Subcutaneous adipose tissue (tissue), 4 donors: ENCODE measurements around the gene GABRG3. TPM values are rescaled to one million over a fixed set of nuclear protein-coding genes. Genes with fewer than 3 reads are reported as not detected.

Experiments used
- total RNA-seq, 4 donors: library from RNA; depleted of rRNA; stranded (reverse); fragments of >200 nt; gene quantifications; one replicate each; pipeline ENCODE4 v1.1.0, GENCODE V29; 2016
- TF ChIP-seq, protein P1 (sequence below): fragments of 450-650 bp; IDR thresholded peaks from one replicate; pipeline ENCODE4 v1.5.1; 2016; ENCODE audit warnings: low read depth, mild to moderate bottlenecking, control low read depth, antibody characterized with exemption, moderate library complexity

The GABRG3 gene
- total RNA-seq = not detected

GRCh38 chr15:26970712-26971210 lies at the start of gene GABRG3:
Gene GABRG3, plus strand, starts transcription at chr15:26971181.
- TF ChIP-seq, protein P1, sequence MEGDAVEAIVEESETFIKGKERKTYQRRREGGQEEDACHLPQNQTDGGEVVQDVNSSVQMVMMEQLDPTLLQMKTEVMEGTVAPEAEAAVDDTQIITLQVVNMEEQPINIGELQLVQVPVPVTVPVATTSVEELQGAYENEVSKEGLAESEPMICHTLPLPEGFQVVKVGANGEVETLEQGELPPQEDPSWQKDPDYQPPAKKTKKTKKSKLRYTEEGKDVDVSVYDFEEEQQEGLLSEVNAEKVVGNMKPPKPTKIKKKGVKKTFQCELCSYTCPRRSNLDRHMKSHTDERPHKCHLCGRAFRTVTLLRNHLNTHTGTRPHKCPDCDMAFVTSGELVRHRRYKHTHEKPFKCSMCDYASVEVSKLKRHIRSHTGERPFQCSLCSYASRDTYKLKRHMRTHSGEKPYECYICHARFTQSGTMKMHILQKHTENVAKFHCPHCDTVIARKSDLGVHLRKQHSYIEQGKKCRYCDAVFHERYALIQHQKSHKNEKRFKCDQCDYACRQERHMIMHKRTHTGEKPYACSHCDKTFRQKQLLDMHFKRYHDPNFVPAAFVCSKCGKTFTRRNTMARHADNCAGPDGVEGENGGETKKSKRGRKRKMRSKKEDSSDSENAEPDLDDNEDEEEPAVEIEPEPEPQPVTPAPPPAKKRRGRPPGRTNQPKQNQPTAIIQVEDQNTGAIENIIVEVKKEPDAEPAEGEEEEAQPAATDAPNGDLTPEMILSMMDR = no peak

GRCh38 chr15:26921433-26921832 lies 49.5 kb upstream of the GABRG3 start:
- TF ChIP-seq, protein P1 = no peak

GRCh38 chr15:26926081-26926480 lies 44.9 kb upstream of the GABRG3 start:
- TF ChIP-seq, protein P1 = no peak

GRCh38 chr15:26928051-26928450 lies 42.9 kb upstream of the GABRG3 start:
- TF ChIP-seq, protein P1 = no peak

DNA sequence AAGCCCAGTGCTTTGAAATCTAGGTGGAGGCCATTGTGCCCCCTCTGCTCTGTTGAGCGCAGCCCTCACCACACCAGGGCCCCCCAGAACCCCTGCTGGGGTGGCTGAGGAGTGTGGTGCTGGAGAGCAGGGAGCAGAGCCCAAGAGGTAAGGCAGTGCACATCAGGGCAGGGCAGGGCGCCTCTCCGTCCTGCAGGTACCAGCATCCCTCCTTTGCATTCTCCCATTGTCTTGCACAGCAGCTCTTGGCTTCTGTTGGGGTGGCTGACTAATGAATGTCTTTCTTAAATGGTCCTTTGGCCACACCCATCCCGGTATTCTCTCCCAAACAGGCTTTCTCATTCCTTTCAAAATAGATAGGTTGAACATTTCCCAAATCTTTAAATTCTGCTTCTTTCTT lies 41.4 kb upstream of the GABRG3 start:
- TF ChIP-seq, protein P1 = no peak

GRCh38 chr15:26934848-26935247 lies 36.1 kb upstream of the GABRG3 start:
- TF ChIP-seq, protein P1 = no peak

GRCh38 chr15:26935322-26935721 lies 35.7 kb upstream of the GABRG3 start:
- TF ChIP-seq, protein P1 = no peak

GRCh38 chr15:26936502-26936901 lies 34.5 kb upstream of the GABRG3 start:
- TF ChIP-seq, protein P1 = no peak
